Effector memory CD4-positive, alpha-beta T cell (primary cell): ENCODE data around the gene G6PC2.

Experiments used
- DNase-seq, 3 donors: peaks; one replicate each; pipeline ENCODE4 v3.0.0-alpha.2; 2020
- H3K27ac ChIP-seq: 2 replicates; pipeline ENCODE4 v1.7.0; 2013; ENCODE audit warnings: mild to moderate bottlenecking, low read length, moderate library complexity; ENCODE audit not compliant: insufficient read depth, poor library complexity, severe bottlenecking
- H3K27me3 ChIP-seq: replicated peaks from 2 replicates; pipeline ENCODE4 v1.7.0; 2013; ENCODE audit warnings: mild to moderate bottlenecking, low read length; ENCODE audit not compliant: insufficient read depth, control insufficient read depth, poor library complexity, severe bottlenecking
- H3K36me3 ChIP-seq: 2 replicates; pipeline ENCODE4 v1.7.0; 2013; ENCODE audit warnings: mild to moderate bottlenecking, low read length, moderate library complexity; ENCODE audit not compliant: control insufficient read depth, insufficient read depth
- H3K4me1 ChIP-seq: 2 replicates; pipeline ENCODE4 v1.7.0; 2013; ENCODE audit warnings: low read length, mild to moderate bottlenecking; ENCODE audit not compliant: control insufficient read depth, insufficient read depth, poor library complexity, severe bottlenecking
- H3K4me3 ChIP-seq: 2 replicates; pipeline ENCODE4 v1.7.0; 2013; ENCODE audit warnings: low read length, low read depth, mild to moderate bottlenecking; ENCODE audit not compliant: insufficient read depth, poor library complexity, severe bottlenecking
- H3K9me3 ChIP-seq: 2 replicates; pipeline ENCODE4 v1.7.0; 2013; ENCODE audit warnings: mild to moderate bottlenecking, low read length, moderate library complexity; ENCODE audit not compliant: control insufficient read depth

G6PC2 gene

DNA sequence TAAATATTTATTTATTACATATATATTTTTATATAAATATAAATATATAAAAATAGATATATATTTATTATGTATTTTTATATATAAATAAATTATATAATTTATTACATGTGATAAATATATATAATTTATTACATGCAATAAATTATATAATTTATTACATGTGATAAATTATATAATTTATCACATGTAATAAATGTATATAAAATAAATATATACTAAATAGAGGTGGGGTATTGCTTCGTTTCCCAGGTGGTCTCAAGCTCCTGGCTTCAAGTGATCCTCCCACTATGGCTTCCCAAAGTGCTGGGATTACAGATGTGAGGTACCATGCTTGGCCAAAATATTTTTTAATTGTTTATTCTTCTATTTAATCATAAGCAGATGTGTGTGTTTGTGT, 3.6 kb upstream of the G6PC2 start:
- Histone ChIP-seq H3K4me1 (no peaks in the 10 kb centered on the region), H3K9me3 (no peaks in the 10 kb centered on the region), H3K27ac (no peak overlapping the region), H3K27me3 (no peaks in the 10 kb centered on the region), H3K4me3 (no peak overlapping the region), H3K36me3 (no peaks in the 10 kb centered on the region)
- DNase-seq = no peak

- Histone ChIP-seq H3K27me3 (no peaks in the 10 kb centered on the region), H3K4me1 (no peaks in the 10 kb centered on the region), H3K36me3 (no peaks in the 10 kb centered on the region), H3K9me3 (no peaks in the 10 kb centered on the region), H3K4me3 (no peak overlapping the region), H3K27ac (no peak overlapping the region)
- DNase-seq = no peak
Measured at GRCh38 chr2:168903888-168904287, 2.8 kb downstream of the G6PC2 start.

DNA sequence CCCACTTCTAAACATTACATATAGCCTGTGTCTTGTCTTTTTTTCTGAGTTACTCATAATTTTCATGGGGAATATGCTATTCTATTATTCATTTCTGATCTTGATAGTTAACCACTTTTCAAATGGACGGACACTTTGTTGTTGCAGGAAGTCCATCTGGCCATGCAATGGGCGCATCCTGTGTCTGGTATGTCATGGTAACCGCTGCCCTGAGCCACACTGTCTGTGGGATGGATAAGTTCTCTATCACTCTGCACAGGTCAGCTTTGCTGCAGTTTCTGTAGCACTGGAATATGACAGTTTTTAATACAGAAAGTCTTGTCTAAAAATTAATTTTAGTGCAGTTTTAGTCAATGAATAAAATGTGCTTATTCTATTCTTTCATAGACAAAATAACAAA, 3.3 kb downstream of the G6PC2 start:
- DNase-seq = no peak
- no peaks in the 10 kb centered on the region for H3K9me3 ChIP-seq
- H3K27ac ChIP-seq = no peak overlapping the region
- no peaks in the 10 kb centered on the region for H3K4me1 ChIP-seq
- no peaks in the 10 kb centered on the region for H3K36me3 ChIP-seq
- H3K27me3 ChIP-seq = no peaks in the 10 kb centered on the region
- H3K4me3 ChIP-seq = no peak overlapping the region

- no peak for DNase-seq
- peaks cover 2% of the 10 kb centered on the region for H3K4me1 ChIP-seq
- H3K4me3 ChIP-seq = no peak overlapping the region
- peaks cover 4% of the 10 kb centered on the region for H3K27me3 ChIP-seq
- no peaks in the 10 kb centered on the region for H3K36me3 ChIP-seq
- H3K27ac ChIP-seq = no peak overlapping the region
- H3K9me3 ChIP-seq = no peaks in the 10 kb centered on the region
Measured at GRCh38 chr2:168907940-168908662, 7.0 kb downstream of the G6PC2 start.

DNA sequence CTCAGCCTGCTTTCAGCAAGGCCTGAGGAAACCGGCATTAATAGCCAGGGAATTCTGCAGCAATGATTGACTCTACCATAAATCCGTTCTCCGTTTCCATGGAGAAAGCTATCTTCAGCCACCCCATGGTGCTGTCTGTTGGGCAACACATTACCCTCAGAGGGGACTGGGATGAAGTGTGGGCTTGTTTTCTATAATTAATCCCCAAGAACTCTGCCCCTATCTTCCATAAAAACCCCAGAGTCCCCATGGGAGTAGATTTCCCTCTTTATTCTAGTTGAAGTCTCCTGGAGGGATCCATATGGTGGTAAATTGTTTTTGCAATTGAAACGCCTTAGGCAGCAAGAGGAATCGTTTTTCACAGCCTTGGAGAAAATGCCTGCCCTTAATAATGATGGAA, 9.2 kb downstream of the G6PC2 start:
- Histone ChIP-seq H3K9me3 (no peaks in the 10 kb centered on the region), H3K36me3 (no peaks in the 10 kb centered on the region), H3K4me3 (no peak overlapping the region), H3K4me1 (peaks cover 2% of the 10 kb centered on the region), H3K27me3 (peaks cover 4% of the 10 kb centered on the region), H3K27ac (no peak overlapping the region)
- DNase-seq = no peak

- no peak for DNase-seq
- no peak overlapping the region for H3K27ac ChIP-seq
- H3K4me1 ChIP-seq = peaks cover 2% of the 10 kb centered on the region
- H3K27me3 ChIP-seq = peaks cover 4% of the 10 kb centered on the region
- H3K36me3 ChIP-seq = no peaks in the 10 kb centered on the region
- no peak overlapping the region for H3K4me3 ChIP-seq
- H3K9me3 ChIP-seq = no peaks in the 10 kb centered on the region
Measured at GRCh38 chr2:168912466-168912865, 11.4 kb downstream of the G6PC2 start.

DNA sequence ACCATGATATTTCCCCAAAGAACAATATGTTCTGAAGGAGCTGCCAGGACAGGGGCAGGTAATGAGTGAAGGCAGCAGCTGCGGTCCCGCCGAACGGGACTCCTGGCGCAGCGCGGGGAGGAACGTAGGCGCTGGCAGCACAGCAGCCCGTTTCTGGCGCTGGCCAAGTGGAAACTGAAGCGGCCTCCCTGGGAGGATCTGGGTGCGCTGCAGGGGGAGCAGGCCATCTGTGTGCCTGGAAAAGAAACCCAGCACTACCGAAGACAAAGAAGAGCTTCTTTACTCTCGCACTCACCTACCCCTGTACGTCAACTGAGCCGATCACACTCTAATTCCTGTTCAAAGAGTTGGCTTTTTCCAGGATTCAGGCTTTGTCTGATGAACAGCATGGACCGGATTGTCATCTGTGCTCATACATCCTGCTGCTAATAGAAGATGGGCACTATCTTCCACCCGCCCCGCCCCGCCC, 11.8 kb downstream of the G6PC2 start:
- Histone ChIP-seq H3K27ac (no peak overlapping the region), H3K27me3 (peaks cover 4% of the 10 kb centered on the region), H3K4me3 (no peak overlapping the region), H3K4me1 (peaks cover 2% of the 10 kb centered on the region), H3K9me3 (no peaks in the 10 kb centered on the region), H3K36me3 (no peaks in the 10 kb centered on the region)
- no peak for DNase-seq

DNA sequence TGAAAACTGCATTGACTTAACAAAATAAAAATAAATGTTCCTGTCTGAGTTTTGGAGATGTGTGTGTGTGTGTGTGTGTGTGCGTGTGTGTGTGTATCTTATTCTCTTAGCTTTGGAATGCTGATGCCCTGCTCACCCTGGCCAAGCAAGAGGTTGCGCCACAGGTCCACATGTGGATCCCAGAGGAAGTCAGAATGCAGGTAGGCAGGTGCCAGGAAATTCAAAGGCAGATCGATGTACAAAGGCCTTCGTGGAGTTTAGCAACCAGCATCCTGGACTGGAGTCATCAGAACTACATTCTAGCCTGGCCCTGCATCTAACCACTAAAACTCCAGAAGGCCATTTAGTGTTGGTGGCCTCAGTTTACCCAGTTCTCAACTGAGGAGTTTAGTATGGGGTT, 12.4 kb downstream of the G6PC2 start:
- Histone ChIP-seq H3K4me1 (peaks cover 2% of the 10 kb centered on the region), H3K4me3 (no peak overlapping the region), H3K36me3 (no peaks in the 10 kb centered on the region), H3K27me3 (peaks cover 4% of the 10 kb centered on the region), H3K9me3 (no peaks in the 10 kb centered on the region), H3K27ac (no peak overlapping the region)
- DNase-seq = no peak

- Histone ChIP-seq H3K27ac (no peak overlapping the region), H3K4me1 (peaks cover 2% of the 10 kb centered on the region), H3K4me3 (no peak overlapping the region), H3K36me3 (no peaks in the 10 kb centered on the region), H3K9me3 (no peaks in the 10 kb centered on the region), H3K27me3 (peaks cover 4% of the 10 kb centered on the region)
- no peak for DNase-seq
Measured at GRCh38 chr2:168915441-168916330, 14.6 kb downstream of the G6PC2 start.

DNA sequence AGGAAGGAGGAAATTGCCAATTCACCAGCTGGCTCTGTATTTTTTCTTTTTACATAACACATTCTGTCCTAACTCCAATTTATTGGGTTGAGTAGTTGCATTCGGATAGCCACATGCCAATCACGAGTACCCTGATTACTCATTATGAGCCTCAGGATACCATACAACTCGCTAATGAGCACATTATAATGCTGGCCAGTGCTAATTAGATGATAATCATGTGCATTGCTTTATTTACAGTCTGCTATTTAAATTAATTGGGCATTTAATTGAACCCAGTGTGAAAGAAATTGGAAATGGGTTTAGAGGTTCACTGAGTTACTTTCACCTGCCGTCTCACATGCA, 15.2 kb downstream of the G6PC2 start:
- H3K36me3 ChIP-seq = no peaks in the 10 kb centered on the region
- DNase-seq = no peak
- peaks cover 2% of the 10 kb centered on the region for H3K4me1 ChIP-seq
- H3K27ac ChIP-seq = no peak overlapping the region
- H3K27me3 ChIP-seq = peaks cover 4% of the 10 kb centered on the region
- no peaks in the 10 kb centered on the region for H3K9me3 ChIP-seq
- H3K4me3 ChIP-seq = no peak overlapping the region
